NCI-H128 (cell line): ENCODE measurements around the gene FOXN4.

Experiments
- DNase-seq: peaks from one replicate; lab custom pipeline; 2025; ENCODE audit not compliant: unreplicated experiment; lab: John Stamatoyannopoulos, UW

Gene FOXN4

GRCh38 chr12:109259545-109259895 lies 49.6 kb downstream of the FOXN4 start:
- no peak for DNase-seq

GRCh38 chr12:109258607-109259544 lies 50.2 kb downstream of the FOXN4 start:
- no peak for DNase-seq

- no peak for DNase-seq
These were observed 50.9 kb downstream of the FOXN4 start for GRCh38 chr12:109258201-109258600.

- no peak for DNase-seq
These were observed 53.1 kb downstream of the FOXN4 start for GRCh38 chr12:109256011-109256410.

- DNase-seq = no peak
These were observed 53.7 kb downstream of the FOXN4 start for GRCh38 chr12:109255377-109255776.

GRCh38 chr12:109253913-109254544 lies 55.1 kb downstream of the FOXN4 start:
- no peak for DNase-seq

GRCh38 chr12:109252799-109253198 lies 56.3 kb downstream of the FOXN4 start:
- no peak for DNase-seq

- no peak for DNase-seq
These were observed 58.6 kb downstream of the FOXN4 start for GRCh38 chr12:109250523-109250922.

- DNase-seq = no peak
These were observed 61.0 kb downstream of the FOXN4 start for GRCh38 chr12:109247831-109248654.

GRCh38 chr12:109246221-109246620 lies 62.9 kb downstream of the FOXN4 start:
- no peak for DNase-seq

- DNase-seq = no peak
These were observed 65.0 kb downstream of the FOXN4 start for GRCh38 chr12:109244073-109244472.

GRCh38 chr12:109241936-109242335 lies 67.1 kb downstream of the FOXN4 start:
- no peak for DNase-seq

- DNase-seq = no peak
These were observed 68.7 kb downstream of the FOXN4 start for GRCh38 chr12:109240365-109240764.

- no peak for DNase-seq
These were observed 69.4 kb downstream of the FOXN4 start for GRCh38 chr12:109239691-109240090.

- DNase-seq = no peak
These were observed 69.9 kb downstream of the FOXN4 start for GRCh38 chr12:109239179-109239578.

GRCh38 chr12:109236257-109236656 lies 72.8 kb downstream of the FOXN4 start:
- DNase-seq = no peak

GRCh38 chr12:109234012-109234411 lies 75.1 kb downstream of the FOXN4 start:
- no peak for DNase-seq

- no peak for DNase-seq
These were observed 76.4 kb downstream of the FOXN4 start for GRCh38 chr12:109232731-109233130.

- DNase-seq = no peak
These were observed 78.9 kb downstream of the FOXN4 start for GRCh38 chr12:109230193-109230592.

- DNase-seq = no peak
These were observed 80.4 kb downstream of the FOXN4 start for GRCh38 chr12:109228664-109229063.
